ENCODE results near the gene SECTM1. TPM values are rescaled to one million over a fixed set of nuclear protein-coding genes. Genes with fewer than 3 reads are reported as not detected.

Gene SECTM1
- total and polyA plus RNA-seq, 9 of the 15 experiments (the other 6 are each of a cell fraction or from before 2014, with no cell fraction given) = 0.11 to 0.46 (median 0.18) TPM; not detected in 6

GRCh38 chr17:82325286-82326180, 8.0 kb downstream of the SECTM1 start:
- no TSS peak for BruUV-seq (replicated peaks)
- Histone ChIP-seq H3K36me3 (ENCODE audit: control insufficient read depth, insufficient read depth, low read length) (no peaks in the 10 kb centered on the region), H4K20me1 (replicated peaks; ENCODE audit: control insufficient read depth, insufficient read depth, low read length) (no peaks in the 10 kb centered on the region), H3K79me2 (ENCODE audit: control insufficient read depth, insufficient read depth, low read length) (no peaks in the 10 kb centered on the region), H2AFZ (ENCODE audit: low read depth, low read length) (0 out of 2 replicates have a peak overlapping the region, but pooled peaks have one; percentile 56), H3K9me1 (ENCODE audit: control insufficient read depth, insufficient read depth, low read length) (no peaks in the 10 kb centered on the region), H3K4me2 (ENCODE audit: insufficient read depth, low read length) (no peak overlapping the region), H3K27me3 (ENCODE audit: control insufficient read depth in 2 of 2, insufficient read depth in 2 of 2, low read length in 2 of 2) (no peaks in the 10 kb centered on the region), H3K4me1 (replicated peaks in 1 of 2; ENCODE audit: control insufficient read depth in 2 of 2, insufficient read depth in 2 of 2, low read length in 2 of 2) (peaks cover 51 to 97% of the 10 kb centered on the region in 2 experiments), H3K27ac (ENCODE audit: extremely low read depth, low read depth, low read length) (no peak overlapping the region; the same call in 2 of the 3 replicates), H3K9ac (ENCODE audit: insufficient read depth in 1 of 2, low read depth in 2 of 2, low read length in 2 of 2) (peak overlapping the region in 1 of 2 experiments; percentile 71; a peak in 2 of 4 replicates), H3K9me3 (replicated peaks; ENCODE audit: control insufficient read depth, insufficient read depth, low read depth, low read length) (no peaks in the 10 kb centered on the region), H3K4me3 (no peak overlapping the region)
- no peak for FAIRE-seq
- no peak for DNase-seq (ENCODE audit: extremely low read depth in 1 of 4, low spot score in 3 of 4)
- ATAC-seq = no peak
- in situ Hi-C loops (cut with MboI) = no loop called here
- whole genome bisulfite sequencing (ENCODE audit: insufficient coverage, low coverage, missing lambda C conversion rate) = 76% methylated on average over 27 of the region's 30 CpGs
- ChIA-PET POLR2A (interaction anchor here (0.5 to 0.9 kb wide), 3 partner anchors 34 to 400 kb away, joined by 3 to 4 read pairs (median 3); no protein-coding TSS in a partner anchor), CTCF (ENCODE audit: low intra/inter-chr PET ratio) (no interaction called here)
- intact Hi-C loops (cut with micrococcal nuclease) = no loop called here
- TF ChIP-seq MAX (CRISPR knock-in tag; IDR thresholded peaks at IDR 0.05) (peak; percentile 36; the same call in 1 of the 2 replicates), ATF7 (IDR thresholded peaks at IDR 0.05) (no peak), L3MBTL2 (IDR thresholded peaks at IDR 0.05) (0 out of 2 replicates have a peak, but pooled peaks have one; percentile 7)
